ENCODE results near the gene INSIG2.

Gene INSIG2

GRCh38 chr2:118127250-118127649 lies 39.0 kb downstream of the INSIG2 start:
- DNase-seq (ENCODE audit: low read depth) = no peak

- no peak for DNase-seq (ENCODE audit: low read depth)
These were observed 40.6 kb downstream of the INSIG2 start for GRCh38 chr2:118128826-118129225.

- DNase-seq (ENCODE audit: low read depth) = no peak
These were observed 42.1 kb downstream of the INSIG2 start for GRCh38 chr2:118130385-118130784.

- DNase-seq (ENCODE audit: low read depth) = no peak
These were observed 43.5 kb downstream of the INSIG2 start for GRCh38 chr2:118131771-118132170.

- DNase-seq (ENCODE audit: low read depth) = no peak
These were observed 45.6 kb downstream of the INSIG2 start for GRCh38 chr2:118133916-118134315.

- no peak for DNase-seq (ENCODE audit: low read depth)
These were observed 46.4 kb downstream of the INSIG2 start for GRCh38 chr2:118134650-118135049.

- DNase-seq (ENCODE audit: low read depth) = no peak
These were observed 56.9 kb downstream of the INSIG2 start for GRCh38 chr2:118145207-118145606.

- no peak for DNase-seq (ENCODE audit: low read depth)
These were observed 57.5 kb downstream of the INSIG2 start for GRCh38 chr2:118145806-118146205.

- no peak for DNase-seq (ENCODE audit: low read depth)
These were observed 58.3 kb downstream of the INSIG2 start for GRCh38 chr2:118146315-118147283.

- no peak for DNase-seq (ENCODE audit: low read depth)
These were observed 59.9 kb downstream of the INSIG2 start for GRCh38 chr2:118148133-118148532.

- no peak for DNase-seq (ENCODE audit: low read depth)
These were observed 60.5 kb downstream of the INSIG2 start for GRCh38 chr2:118148809-118149208.

- no peak for DNase-seq (ENCODE audit: low read depth)
These were observed 62.0 kb downstream of the INSIG2 start for GRCh38 chr2:118150294-118150693.

- DNase-seq (ENCODE audit: low read depth) = no peak
These were observed 63.6 kb downstream of the INSIG2 start for GRCh38 chr2:118151831-118152230.

GRCh38 chr2:118153433-118153832 lies 65.2 kb downstream of the INSIG2 start:
- no peak for DNase-seq (ENCODE audit: low read depth)

GRCh38 chr2:118154176-118154575 lies 65.9 kb downstream of the INSIG2 start:
- no peak for DNase-seq (ENCODE audit: low read depth)
